ENCODE results near the gene ISL2. TPM values are rescaled to one million over a fixed set of nuclear protein-coding genes. Genes with fewer than 3 reads are reported as not detected.

Gene ISL2
- total and polyA plus RNA-seq, 9 of the 15 experiments (the other 6 are each of a cell fraction or from before 2014, with no cell fraction given): 0.15 to 23.7 (median 4.0) TPM

- TF ChIP-seq ZNF740 (CRISPR knock-in tag; IDR thresholded peaks at IDR 0.05) (no peak), ZNF740 (tag; IDR thresholded peaks at IDR 0.05) (no peak), ZNF280A (IDR thresholded peaks at IDR 0.05; ENCODE audit: low read depth, partially characterized antibody) (no peak), THAP7 (CRISPR knock-in tag; IDR thresholded peaks at IDR 0.05) (no peak), ZNF280B (CRISPR knock-in tag; IDR thresholded peaks at IDR 0.05) (no peak), KLF16 (IDR thresholded peaks at IDR 0.05) (no peak), YY1 (IDR thresholded peaks at IDR 0.05; ENCODE audit: borderline replicate concordance in 1 of 3, control insufficient read depth in 1 of 3, extremely low read depth in 1 of 3, insufficient read depth in 3 of 3, insufficient read length in 1 of 3, insufficient replicate concordance in 2 of 3, low read depth in 1 of 3, low read length in 2 of 3) (peak in 2 of 3 experiments; percentile 58 to 74), KLF6 (CRISPR knock-in tag; IDR thresholded peaks at IDR 0.05; ENCODE audit: borderline replicate concordance) (no peak), ZMIZ1 (IDR thresholded peaks at IDR 0.05; ENCODE audit: low read depth in 2 of 2, low read length in 2 of 2) (no peak), CTBP1 (IDR thresholded peaks at IDR 0.05; ENCODE audit: borderline replicate concordance) (0 out of 2 replicates have a peak, but pooled peaks have one; percentile 18), ELK3 (CRISPR knock-in tag; IDR thresholded peaks at IDR 0.05) (no peak), NR0B1 (IDR thresholded peaks at IDR 0.05; ENCODE audit: partially characterized antibody) (no peak), ETV1 (tag; conservative IDR thresholded peaks at IDR 0.05; ENCODE audit: low read depth) (no peak), KLF1 (tag; IDR thresholded peaks at IDR 0.05) (no peak)
Observed at GRCh38 chr15:76337696-76338485, 1.3 kb downstream of the ISL2 start (continued).
